GM19035 (cell line): ENCODE measurements around the gene DLG1.

Experiments
- ATAC-seq: cut with Tn5 transposase; IDR thresholded peaks from one replicate; pipeline ENCODE4 v1.9.1; 2021; ENCODE audit not compliant: unreplicated experiment

DLG1 gene

DNA sequence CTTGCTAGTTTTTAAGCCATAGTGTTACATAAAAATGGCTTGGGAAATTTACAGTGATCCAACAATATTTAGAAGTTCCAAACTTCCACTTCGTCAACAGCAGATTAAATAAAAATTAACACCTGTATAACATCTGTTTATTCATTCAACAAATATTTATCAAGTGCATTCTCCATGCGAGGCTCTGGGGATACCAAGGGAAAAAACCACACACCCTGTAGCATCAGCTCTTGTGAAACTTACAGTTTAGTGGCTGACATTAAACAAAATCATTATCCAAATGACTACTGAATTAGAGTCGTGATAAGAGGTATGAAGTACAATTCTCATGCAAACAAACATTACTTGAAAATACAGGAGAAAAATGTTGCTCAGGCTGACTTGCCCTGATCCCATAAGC lies 122.9 kb downstream of the DLG1 start:
- no peak for ATAC-seq

DNA sequence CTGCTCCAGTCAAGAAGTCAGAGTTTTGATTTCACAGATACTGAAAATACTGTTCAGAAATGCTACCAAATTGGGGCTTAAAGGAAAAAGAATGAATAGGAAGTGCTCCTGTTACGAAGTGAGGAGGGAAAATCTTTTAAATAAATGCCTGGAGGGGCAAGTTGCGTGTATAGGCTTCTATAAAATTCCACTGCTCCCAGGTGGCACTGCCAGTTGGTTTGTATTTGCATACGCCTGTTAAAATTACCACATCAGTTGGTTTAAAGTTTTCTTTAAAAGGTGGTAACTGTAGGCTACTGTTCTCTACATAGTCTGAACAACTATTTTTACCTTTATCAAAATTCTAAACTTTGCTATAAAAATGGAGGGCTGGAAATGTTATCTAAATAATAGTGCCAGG lies 123.5 kb downstream of the DLG1 start:
- ATAC-seq = no peak

DNA sequence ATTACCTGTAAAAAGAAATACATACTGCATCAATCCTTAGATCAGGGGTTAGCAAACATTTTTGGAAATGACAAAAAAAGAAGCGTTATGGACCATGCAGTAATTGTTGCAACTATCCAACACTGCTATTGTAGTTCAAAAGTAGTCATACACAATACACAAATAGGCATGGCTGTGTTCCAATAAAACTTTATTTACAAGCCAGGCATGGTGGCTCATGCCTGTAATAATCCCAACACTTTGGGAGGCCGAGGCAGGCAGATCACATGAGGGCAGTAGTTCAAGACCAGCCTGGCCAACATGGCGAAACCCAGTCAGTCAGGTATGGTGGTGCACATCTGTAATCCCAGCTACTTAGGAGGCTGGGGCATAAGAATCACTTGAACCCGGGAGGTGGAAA lies 124.8 kb downstream of the DLG1 start:
- ATAC-seq = no peak

DNA sequence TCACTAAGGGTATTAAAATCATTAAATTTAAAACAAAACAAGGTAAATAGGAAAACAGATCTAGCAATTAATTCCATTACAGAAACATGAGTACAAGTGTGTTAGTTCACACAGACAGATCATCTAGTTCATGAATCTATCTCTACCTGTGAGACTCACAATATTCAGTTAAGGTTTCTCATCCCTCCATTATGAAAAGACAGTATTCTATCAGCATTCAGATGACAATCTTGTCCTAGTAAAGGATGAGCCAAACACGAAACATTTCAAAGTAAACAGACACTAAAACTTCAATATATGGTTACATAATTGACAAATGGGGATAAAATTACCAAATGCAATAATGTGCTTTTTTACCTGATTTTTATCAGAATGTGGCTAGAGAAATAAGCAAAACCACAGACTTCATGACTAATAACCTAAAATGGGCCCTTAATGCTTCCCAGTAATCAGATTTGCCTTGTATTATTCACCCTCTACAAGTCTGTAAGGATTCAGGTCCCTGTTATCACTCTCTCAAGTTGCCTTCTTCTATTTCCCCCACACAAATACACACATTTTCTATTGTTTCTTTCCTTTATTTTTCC lies 126.8 kb downstream of the DLG1 start:
- no peak for ATAC-seq

DNA sequence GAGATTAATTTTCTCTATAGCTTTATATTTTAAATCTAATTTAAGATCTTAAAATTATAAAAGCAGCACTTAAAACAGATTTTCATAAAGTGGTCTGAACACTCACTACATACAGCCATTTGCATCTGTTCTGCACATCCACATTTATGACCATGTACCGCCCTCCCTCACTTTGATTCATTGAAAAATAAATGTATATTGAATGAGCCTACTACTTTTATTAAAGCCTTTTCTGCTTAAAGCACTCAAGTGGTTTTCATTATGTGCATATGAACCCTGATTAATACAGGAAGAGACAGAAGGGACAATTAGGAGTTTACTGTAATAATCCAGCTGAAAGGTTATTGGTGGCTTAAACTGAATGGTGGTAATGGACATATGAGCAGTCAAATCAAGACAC lies 129.4 kb downstream of the DLG1 start:
- ATAC-seq = no peak

DNA sequence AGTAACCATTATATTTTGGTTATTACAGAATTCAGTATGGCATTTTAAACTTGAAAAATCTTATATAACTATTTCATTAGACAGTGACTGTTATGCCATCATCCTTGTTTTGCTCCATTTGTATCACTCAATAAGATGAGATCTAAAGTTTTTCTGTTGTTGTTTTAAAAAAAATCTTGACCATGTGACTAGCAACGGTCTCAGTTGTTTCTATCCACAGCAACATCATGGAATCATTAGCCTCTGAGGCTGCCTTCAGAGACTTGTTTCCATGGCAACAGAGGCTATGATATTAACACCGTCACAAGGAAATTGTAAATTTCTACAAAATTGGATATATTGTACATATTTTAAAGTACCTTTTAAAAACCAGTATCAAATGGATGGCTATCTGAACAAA lies 129.8 kb downstream of the DLG1 start:
- no peak for ATAC-seq

DNA sequence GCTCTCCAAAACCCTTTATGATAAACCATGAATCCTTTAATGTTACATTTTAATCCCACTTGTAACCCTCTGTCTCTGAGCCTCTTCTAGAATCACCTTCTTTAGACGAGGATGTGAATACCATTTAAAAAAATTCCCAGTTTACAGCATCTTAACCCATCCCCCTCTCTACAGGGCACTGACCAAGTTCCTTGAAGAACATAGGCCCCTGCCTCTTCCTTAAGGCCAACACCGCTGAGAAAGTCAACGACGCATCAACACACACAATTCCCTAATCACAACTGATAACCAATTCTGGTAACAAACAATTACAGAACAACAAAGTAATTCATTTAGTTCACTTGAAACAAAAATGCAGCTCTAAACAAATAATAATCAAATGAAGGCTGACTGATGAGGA lies 130.3 kb downstream of the DLG1 start:
- no peak for ATAC-seq

DNA sequence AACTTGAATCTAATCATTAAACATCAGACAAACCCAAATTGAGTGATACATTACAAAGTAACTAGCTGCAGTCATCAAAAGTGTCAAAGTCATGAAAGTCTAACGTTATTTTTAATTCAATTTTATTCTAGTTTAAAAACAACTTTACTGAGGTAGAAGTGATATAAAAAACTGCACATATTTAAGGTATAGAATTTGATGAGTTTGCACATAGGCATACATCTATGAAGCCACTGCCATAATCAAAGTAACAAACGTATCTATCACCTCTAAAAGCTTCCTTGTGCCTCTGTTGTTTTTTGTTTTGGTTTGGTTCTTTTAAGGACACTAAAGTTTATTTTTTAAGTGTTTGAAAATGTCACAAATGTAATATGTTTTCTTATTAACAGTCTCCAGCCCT lies 130.9 kb downstream of the DLG1 start:
- ATAC-seq = no peak

DNA sequence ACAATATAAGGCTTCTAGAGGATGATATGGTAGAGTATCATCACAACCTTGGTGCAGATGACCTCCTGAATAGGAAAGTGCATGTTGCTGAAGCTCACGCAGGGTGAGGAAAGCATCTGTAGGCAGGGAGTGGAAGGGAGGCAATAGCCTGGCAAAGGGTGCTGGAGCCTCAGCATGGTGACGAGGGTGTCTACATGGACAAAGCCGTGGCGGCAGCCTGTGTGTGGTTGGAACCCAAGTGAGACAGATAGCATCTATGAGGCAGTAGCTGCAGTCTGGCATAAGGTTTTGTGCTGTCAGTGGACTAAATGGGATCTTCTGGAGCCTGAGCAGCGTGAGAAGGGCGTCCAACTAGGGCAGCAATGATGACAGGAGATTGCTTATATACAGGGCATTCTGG lies 132.5 kb downstream of the DLG1 start:
- ATAC-seq = no peak

DNA sequence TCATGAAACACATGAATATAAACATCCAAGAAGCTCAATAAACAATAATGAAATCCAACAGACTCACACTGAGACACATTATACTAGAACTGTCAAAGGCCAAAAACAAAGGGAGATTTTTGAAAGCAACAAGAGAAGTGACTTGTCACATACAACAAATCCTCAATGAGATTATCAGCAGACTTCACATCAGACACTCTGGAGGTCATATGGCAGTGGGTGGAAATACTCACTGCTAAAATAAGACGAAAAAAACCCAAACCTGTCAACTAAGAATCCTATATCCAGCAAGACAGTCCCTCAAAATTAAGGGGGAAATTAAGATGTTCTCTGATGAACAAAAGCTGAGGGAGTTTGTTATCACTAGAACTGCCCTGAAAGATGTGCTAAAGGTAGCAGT lies 143.4 kb downstream of the DLG1 start:
- ATAC-seq = no peak

DNA sequence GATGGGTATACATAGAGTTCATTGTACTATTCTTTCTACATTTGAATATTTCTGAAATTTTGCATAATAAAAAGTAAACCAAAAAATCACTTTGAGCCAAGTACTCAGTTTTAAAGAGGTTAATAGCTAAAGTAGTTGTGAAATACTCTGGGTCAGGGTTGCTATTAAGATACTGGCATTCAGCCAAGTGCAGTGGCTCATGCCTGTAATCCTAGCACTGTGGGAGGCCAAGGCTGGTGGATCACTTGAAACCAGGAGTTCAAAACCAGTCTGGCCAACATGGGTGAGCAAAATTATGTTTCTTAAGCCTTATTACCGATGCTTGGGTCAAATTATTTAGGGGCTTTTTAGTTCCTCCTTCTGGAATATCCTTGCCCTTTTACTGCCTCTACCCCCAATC lies 146.8 kb downstream of the DLG1 start:
- no peak for ATAC-seq

DNA sequence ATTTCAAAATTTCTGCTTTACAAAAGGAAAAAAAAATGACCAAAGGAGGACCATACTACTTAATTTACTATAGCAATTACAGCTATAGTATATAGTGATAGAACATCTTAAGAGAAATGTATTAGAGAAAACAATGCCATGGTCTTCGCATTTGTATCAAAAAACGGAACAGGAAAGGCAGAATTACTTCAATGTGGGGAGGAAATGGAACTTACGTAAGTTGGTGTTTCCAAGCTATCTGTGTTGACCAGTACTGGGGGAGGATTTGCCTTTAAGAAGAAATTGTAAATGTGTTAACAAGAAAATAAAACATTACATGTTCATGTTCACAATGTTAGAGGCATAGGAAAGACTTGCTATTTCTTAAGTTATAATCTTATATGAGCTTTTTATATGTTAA lies 148.9 kb downstream of the DLG1 start:
- ATAC-seq = no peak

DNA sequence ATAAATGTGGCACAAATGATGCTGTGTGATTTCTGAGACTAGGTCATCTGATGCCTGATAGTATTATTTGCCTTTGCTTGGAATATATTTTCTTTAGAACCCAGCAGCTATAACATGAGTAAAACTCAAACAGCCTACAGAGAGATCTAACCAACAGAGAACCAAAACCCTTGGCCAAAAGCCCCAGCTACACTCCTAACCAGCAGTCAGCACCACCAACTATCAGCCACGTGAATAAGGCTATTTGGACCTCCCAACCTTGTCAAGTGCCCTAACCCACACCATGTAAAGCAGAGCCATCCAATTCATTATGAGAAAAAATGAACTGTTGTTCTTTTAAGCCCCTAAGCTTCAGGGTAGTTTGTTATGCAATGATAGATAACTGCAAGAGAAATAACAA lies 154.2 kb downstream of the DLG1 start:
- no peak for ATAC-seq

DNA sequence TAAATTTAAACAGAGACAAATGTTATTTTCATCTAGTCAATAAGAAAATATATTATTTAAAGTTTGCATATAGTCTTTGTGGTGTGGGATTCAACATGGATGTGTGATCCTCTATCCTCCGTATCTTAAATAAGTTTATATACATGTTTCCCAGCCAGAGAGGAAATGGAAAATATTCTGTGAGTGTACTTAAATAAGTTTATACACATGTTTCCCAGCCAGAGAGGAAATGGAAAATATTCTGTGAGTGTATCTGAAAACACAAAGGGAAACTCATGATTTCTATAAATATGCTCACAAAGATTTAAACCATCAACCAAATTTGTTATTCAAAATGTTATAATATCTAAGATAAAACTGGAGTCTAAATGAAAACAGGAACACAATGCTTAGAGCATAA lies 158.8 kb downstream of the DLG1 start:
- ATAC-seq = no peak

DNA sequence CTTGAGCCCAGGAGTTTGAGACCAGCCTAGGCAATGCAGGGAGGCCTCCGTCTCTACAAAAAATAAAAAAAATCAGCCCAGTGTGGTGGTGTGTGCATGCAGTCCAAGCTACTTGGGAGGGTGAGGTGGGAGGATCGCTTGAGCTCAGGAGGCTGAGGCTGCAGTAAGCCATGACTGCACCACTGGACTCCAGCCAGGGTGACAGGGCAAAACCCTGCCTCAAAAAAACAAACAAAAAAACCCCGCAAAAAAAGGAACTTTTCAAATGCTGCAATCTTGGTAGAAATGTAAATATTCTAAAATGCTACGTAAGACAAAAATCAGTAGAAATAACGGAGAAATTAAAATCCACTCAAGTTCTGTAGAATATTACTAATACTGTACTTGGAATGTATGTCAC lies 160.7 kb downstream of the DLG1 start:
- no peak for ATAC-seq

DNA sequence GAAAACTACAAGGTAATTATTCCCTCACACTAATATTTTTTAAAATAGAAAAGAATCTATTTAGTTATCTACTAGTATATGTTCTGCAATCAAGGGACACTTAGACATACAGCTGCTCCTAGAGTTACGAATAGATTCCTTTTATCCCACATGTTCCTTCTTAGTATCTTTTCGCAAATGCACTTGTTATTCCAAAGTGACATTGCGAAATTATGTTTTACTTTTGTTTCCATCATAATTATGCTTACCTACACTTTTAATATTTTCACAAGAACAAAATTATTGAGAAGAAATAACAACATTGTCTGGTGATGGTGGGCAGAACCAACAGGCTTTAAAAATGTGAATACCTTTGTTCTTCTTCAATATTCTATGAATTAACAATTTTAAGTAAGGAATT lies 161.7 kb downstream of the DLG1 start:
- no peak for ATAC-seq

DNA sequence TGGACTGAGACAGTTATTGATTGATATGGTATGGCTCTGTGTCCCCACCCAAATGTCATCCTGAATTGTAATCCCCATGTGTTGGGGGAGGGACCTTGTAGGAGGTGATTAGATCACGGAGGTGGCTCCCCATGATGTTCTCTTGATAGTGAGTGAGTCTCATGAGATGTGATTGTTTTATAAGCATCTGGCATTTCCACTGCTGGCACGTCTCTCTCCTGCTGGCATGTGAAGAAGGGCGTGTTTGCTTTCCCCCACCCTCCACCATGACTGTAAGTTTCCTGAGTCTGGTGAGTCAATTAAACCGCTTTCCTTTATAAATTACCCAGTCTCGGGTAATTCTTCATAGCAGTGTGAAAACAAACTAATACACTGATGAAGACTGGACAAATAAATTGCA lies 163.2 kb downstream of the DLG1 start:
- no peak for ATAC-seq

DNA sequence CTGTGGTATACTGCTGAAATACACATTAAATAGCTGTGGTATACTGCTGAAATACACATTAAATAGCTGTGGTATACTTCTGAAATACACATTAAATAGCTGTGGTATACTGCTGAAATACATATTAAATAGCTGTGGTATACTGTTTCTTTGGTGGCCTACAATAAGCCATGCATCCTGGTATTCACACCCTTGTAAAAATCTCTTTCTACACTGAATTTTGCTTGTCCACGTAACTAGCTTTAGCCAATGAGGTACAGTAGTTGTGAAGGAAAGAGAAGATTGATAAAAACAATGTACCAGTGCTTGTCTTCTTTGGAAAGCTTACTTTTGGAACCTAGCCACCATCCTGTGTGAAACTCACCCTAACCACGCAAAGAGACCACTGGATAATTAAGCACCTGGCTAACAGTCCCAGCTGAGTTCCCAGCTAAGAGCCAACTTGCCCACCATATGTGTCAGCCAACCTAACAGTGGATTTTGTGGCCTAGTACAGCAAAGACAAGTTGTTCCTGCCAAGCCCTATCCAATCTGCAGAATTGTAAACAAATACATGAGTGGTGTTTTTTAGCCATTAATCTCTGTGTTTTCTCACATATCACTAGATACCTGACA lies 165.4 kb downstream of the DLG1 start:
- no peak for ATAC-seq

DNA sequence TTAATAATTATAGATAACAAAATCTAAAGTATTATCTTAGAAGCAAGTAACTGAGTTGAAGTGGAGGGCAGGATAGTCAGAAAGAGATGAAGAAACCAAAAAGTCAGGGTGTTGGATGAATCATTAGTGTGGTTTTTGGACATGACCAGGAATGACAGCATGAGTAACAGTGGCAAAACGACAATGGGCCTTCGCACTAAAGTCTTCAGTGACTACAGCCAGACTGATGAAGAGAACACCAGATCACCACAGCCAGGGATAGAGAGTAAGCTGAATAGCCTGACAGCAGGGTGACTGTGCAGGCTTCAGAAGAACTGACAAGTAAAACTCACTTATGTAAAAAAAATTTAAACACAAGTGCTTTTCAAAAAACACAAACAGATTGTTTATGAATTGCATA lies 172.8 kb downstream of the DLG1 start:
- ATAC-seq = no peak

DNA sequence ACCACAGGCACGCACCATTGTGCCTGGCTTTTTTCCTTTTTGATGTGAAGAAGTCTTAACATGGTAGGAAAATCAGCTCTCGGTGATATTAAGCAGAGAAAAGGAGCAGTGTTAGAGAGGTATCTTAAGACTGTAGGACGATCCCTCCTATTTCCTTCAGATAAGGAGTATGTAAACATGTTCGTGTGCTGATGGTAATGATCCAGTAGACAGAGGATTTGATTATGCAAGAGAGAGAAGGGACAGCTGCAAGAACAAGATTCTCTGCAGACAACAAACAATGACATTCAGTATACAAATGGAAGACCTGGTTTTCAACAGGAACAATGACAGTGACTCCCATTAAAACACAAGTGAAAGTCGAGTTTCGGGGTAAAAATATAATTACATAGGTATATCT lies 173.7 kb downstream of the DLG1 start:
- no peak for ATAC-seq

DNA sequence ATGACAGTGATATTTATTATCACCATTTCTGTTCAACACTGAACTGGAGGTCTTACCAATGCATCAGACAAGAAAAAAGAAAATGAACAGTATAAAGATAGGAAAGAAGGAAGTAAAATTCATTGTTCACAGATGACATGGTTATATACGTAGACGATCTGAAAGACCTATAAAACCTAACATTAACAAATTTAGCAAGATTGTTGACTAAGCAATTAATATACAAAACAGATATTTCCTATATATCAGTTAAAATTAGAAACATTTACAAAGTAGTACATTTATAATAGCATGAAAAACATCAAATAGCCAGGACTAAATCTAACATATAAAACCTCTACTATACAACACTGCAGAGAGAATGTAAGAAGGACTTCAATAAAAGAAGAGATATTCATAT lies 176.0 kb downstream of the DLG1 start:
- ATAC-seq = no peak

DNA sequence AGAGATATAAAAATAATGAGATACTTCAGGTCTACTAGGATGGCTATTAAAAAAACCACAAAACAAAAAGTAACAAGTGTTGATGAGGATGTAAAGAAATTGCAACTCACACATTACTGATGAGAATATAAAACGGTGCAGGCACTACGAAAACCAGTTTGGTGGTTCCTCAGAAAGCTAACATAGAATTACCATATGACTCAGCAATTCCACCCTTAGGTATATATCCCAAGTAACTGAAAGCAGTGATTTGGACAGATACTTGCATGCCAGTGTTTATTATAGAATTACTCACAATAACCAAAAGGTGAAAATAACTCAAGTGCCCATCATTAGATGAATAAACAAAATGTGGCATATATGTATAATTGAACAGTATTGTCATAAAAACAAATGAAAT lies 181.3 kb downstream of the DLG1 start:
- no peak for ATAC-seq

DNA sequence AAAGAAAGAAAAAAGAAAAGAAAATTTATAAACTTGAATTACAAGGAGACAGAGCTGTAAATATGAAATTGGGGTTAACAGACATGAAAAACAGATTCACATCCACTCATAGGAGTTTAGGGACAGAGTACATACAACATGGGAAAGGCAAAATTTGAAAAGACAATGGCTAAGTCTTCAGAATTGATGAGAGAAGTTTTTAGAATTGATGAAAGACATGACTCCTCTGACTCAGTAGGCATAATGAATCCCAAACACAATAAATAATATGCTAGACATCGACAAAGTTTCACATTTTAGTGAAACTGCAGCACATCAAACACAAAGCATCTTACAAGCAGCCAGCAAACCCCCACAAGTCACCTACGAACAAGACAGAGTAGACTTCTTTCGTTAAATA lies 184.4 kb downstream of the DLG1 start:
- no peak for ATAC-seq
